H1 (cell line): Measurements from ENCODE around the gene ASPRV1. TPM values are rescaled to one million over a fixed set of nuclear protein-coding genes. Genes with fewer than 3 reads are reported as not detected.

ENCODE experiments used
- CTCF ChIA-PET: fragments of 300-600 bp; sonication (Branson Sonifier 250); formaldehyde crosslinking; loops from one replicate; lab custom pipeline; 2021; ENCODE audit not compliant: partially characterized antibody; lab: Charles Lee
- POLR2A ChIA-PET: fragments of 300-600 bp; sonication (Branson Sonifier 250); formaldehyde crosslinking; loops from one replicate; lab custom pipeline; 2021; ENCODE audit warnings: inconsistent platforms; ENCODE audit not compliant: partially characterized antibody; lab: Charles Lee
- DNase-seq, 2 experiments: peaks; one replicate each; pipeline versions ENCODE4 v3.0.0 to v3.0.0-alpha.2; 2010 to 2022; ENCODE audit warnings: low spot score in 2 of 2, low read depth in 1 of 2, mixed read lengths in 1 of 2
- FAIRE-seq: peaks from 2 replicates; lab custom pipeline; 2011; peaks lifted over from hg19 to GRCh38; lab: Jason Lieb, UNC
- H2AFZ ChIP-seq: 2 replicates; pipeline ENCODE4 v1.8.1; 2012; ENCODE audit warnings: low read length, inconsistent platforms
- H2AK5ac ChIP-seq: 2 replicates; pipeline ENCODE4 v1.6.1; 2013; ENCODE audit warnings: low read depth, low read length
- H2BK120ac ChIP-seq: replicated peaks from 2 replicates; pipeline ENCODE3; 2013; ENCODE audit warnings: low read depth, low read length, inconsistent platforms
- H2BK12ac ChIP-seq: 2 replicates; pipeline ENCODE4 v1.6.1; 2013; ENCODE audit warnings: low read depth, low read length
- H2BK15ac ChIP-seq: 2 replicates; pipeline ENCODE4 v1.6.1; 2013; ENCODE audit warnings: low read length
- H2BK20ac ChIP-seq: 2 replicates; pipeline ENCODE4 v1.6.1; 2013; ENCODE audit warnings: low read length
- H2BK5ac ChIP-seq: 2 replicates; pipeline ENCODE4 v1.6.1; 2013; ENCODE audit warnings: low read depth, low read length
- H3K14ac ChIP-seq: 2 replicates; pipeline ENCODE4 v1.6.1; 2013; ENCODE audit warnings: inconsistent platforms; ENCODE audit not compliant: insufficient read length
- H3K18ac ChIP-seq: 2 replicates; pipeline ENCODE4 v1.6.1; 2013; ENCODE audit warnings: low read length; ENCODE audit errors: extremely low read depth
- H3K23ac ChIP-seq: 2 replicates; pipeline ENCODE4 v1.6.1; 2013; ENCODE audit warnings: inconsistent platforms; ENCODE audit not compliant: insufficient read length
- H3K23me2 ChIP-seq: 2 replicates; pipeline ENCODE4 v1.6.1; 2013; ENCODE audit warnings: low read depth, low read length
- H3K27ac ChIP-seq: 2 replicates; pipeline ENCODE4 v1.6.1; 2011; ENCODE audit warnings: low read depth, low read length, inconsistent platforms
- H3K27me3 ChIP-seq, 4 experiments: replicated peaks in 1 of 4; 1 replicate in 1 of 4; 2 replicates in 3 of 4; pipeline versions ENCODE4 v1.6.1 to v1.8.1; 2011 to 2013; ENCODE audit warnings: low read length in 3 of 4, mild to moderate bottlenecking in 3 of 4, inconsistent platforms in 2 of 4, mixed read lengths in 2 of 4, moderate library complexity in 1 of 4; ENCODE audit not compliant: control insufficient read depth in 3 of 4, insufficient read depth in 3 of 4; ENCODE audit errors: extremely low read depth in 1 of 4
- H3K36me3 ChIP-seq, 4 experiments: 2 replicates each; pipeline versions ENCODE4 v1.6.1 to v1.8.1; 2011 to 2013; ENCODE audit warnings: mild to moderate bottlenecking in 4 of 4, low read length in 3 of 4, moderate library complexity in 2 of 4, control low read depth in 1 of 4, inconsistent platforms in 1 of 4; ENCODE audit not compliant: insufficient read depth in 4 of 4, control insufficient read depth in 2 of 4
- H3K4ac ChIP-seq: replicated peaks from 2 replicates; pipeline ENCODE3; 2013; ENCODE audit warnings: low read length, low read depth, mixed read lengths, inconsistent platforms; ENCODE audit not compliant: insufficient read length
- H3K4me1 ChIP-seq, 4 experiments: replicated peaks in 1 of 4; 1 replicate in 1 of 4; 2 replicates in 3 of 4; pipeline versions ENCODE4 v1.6.1 to v1.8.1; 2011 to 2013; ENCODE audit warnings: low read length in 3 of 4, inconsistent platforms in 2 of 4, mixed read lengths in 1 of 4; ENCODE audit not compliant: insufficient read depth in 4 of 4, control insufficient read depth in 3 of 4
- H3K4me2 ChIP-seq, 2 experiments: 2 replicates each; pipeline versions ENCODE4 v1.6.1 to v1.8.1; 2011 to 2013; ENCODE audit warnings: low read depth in 2 of 2, low read length in 2 of 2, control low read depth in 1 of 2, inconsistent platforms in 1 of 2, mild to moderate bottlenecking in 1 of 2; ENCODE audit not compliant: insufficient read depth in 1 of 2
- H3K4me3 ChIP-seq, 4 experiments: fragments of 200-600, 300-600 bp in 1 of 4; sonication (generic), shearing (Covaris generic), sonication (Bioruptor Twin) in 1 of 4; 2 replicates each; pipeline versions ENCODE4 v1.5.1 to v1.8.1; 2011 to 2016; ENCODE audit warnings: low read length in 4 of 4, low read depth in 3 of 4, control low read depth in 2 of 4, inconsistent platforms in 2 of 4, mild to moderate bottlenecking in 2 of 4, mixed read lengths in 1 of 4, moderate library complexity in 1 of 4; ENCODE audit not compliant: insufficient read depth in 2 of 4; ENCODE audit errors: extremely low read depth in 1 of 4
- H3K56ac ChIP-seq: replicated peaks from 2 replicates; pipeline ENCODE3; 2013; ENCODE audit warnings: low read depth, mild to moderate bottlenecking, mixed read lengths, low read length, inconsistent platforms; ENCODE audit not compliant: insufficient read length
- H3K79me1 ChIP-seq: 2 replicates; pipeline ENCODE4 v1.6.1; 2013; ENCODE audit warnings: low read depth, low read length, control low read depth
- H3K79me2 ChIP-seq, 2 experiments: 2 replicates each; pipeline versions ENCODE4 v1.6.1 to v1.8.1; 2012 to 2013; ENCODE audit warnings: low read length in 2 of 2, mild to moderate bottlenecking in 2 of 2, inconsistent platforms in 1 of 2; ENCODE audit not compliant: insufficient read depth in 2 of 2, control insufficient read depth in 1 of 2
- H3K9ac ChIP-seq, 4 experiments: replicated peaks in 1 of 4; 1 replicate in 1 of 4; 2 replicates in 3 of 4; pipeline versions ENCODE4 v1.6.1 to v1.8.1; 2011 to 2013; ENCODE audit warnings: low read depth in 3 of 4, low read length in 3 of 4, control low read depth in 2 of 4, mild to moderate bottlenecking in 2 of 4, moderate library complexity in 2 of 4, inconsistent platforms in 1 of 4; ENCODE audit errors: extremely low read depth in 1 of 4
- H3K9me3 ChIP-seq, 2 experiments: 2 replicates each; pipeline versions ENCODE4 v1.6.1 to v1.8.1; 2012 to 2013; ENCODE audit warnings: mild to moderate bottlenecking in 2 of 2, moderate library complexity in 2 of 2, control low read depth in 1 of 2, inconsistent platforms in 1 of 2, low read depth in 1 of 2, low read length in 1 of 2, mixed read lengths in 1 of 2; ENCODE audit not compliant: insufficient read depth in 2 of 2
- H4K20me1 ChIP-seq, 2 experiments: replicated peaks in 1 of 2; 2 replicates each; pipeline versions ENCODE3 to v1.8.1; 2011 to 2013; ENCODE audit warnings: inconsistent platforms in 2 of 2, low read length in 2 of 2, mild to moderate bottlenecking in 1 of 2; ENCODE audit not compliant: insufficient read depth in 2 of 2, control insufficient read depth in 1 of 2
- H4K5ac ChIP-seq: 2 replicates; pipeline ENCODE4 v1.6.1; 2013; ENCODE audit warnings: low read length, low read depth, mixed read lengths, inconsistent platforms; ENCODE audit not compliant: insufficient read length
- H4K8ac ChIP-seq: 2 replicates; pipeline ENCODE4 v1.8.0; 2013; ENCODE audit warnings: mild to moderate bottlenecking, moderate library complexity, low read length, inconsistent platforms; ENCODE audit not compliant: insufficient read depth; ENCODE audit errors: extremely low read depth
- H4K91ac ChIP-seq: replicated peaks from 2 replicates; pipeline ENCODE3; 2013; ENCODE audit warnings: low read length, mixed read lengths, inconsistent platforms; ENCODE audit not compliant: insufficient read length
- ASH2L ChIP-seq: fragments of 200-600, 300-600 bp; sonication (generic); IDR thresholded peaks from one replicate; pipeline ENCODE4 v1.7.1; 2017; ENCODE audit warnings: low read length
- BACH1 ChIP-seq: IDR thresholded peaks from 2 replicates; pipeline ENCODE4 v1.6.1; 2012; ENCODE audit warnings: low read length, improper control_type of control experiment
- CEBPB ChIP-seq: IDR thresholded peaks from 2 replicates; pipeline ENCODE4 v1.6.1; 2012; ENCODE audit warnings: low read depth, low read length
- E2F6 ChIP-seq: IDR thresholded peaks from 2 replicates; pipeline ENCODE4 v1.6.1; 2012; ENCODE audit warnings: inconsistent platforms
- KDM4A ChIP-seq: IDR thresholded peaks from one replicate; pipeline ENCODE4 v1.7.1; 2012; ENCODE audit warnings: low read depth, mild to moderate bottlenecking, moderate library complexity, low read length, inconsistent platforms; ENCODE audit not compliant: severe bottlenecking
- NANOG ChIP-seq: IDR thresholded peaks from 2 replicates; pipeline ENCODE4 v1.6.1; 2011; ENCODE audit warnings: low read length, low read depth, mild to moderate bottlenecking, inconsistent platforms; ENCODE audit not compliant: insufficient read depth, poor library complexity, severe bottlenecking
- NRF1 ChIP-seq: IDR thresholded peaks from 2 replicates; pipeline ENCODE4 v1.6.1; 2011; ENCODE audit warnings: mild to moderate bottlenecking, low read depth, low read length, improper control_type of control experiment
- PHF8 ChIP-seq: fragments of 200-600 bp; sonication (generic); conservative IDR thresholded peaks from 2 replicates; pipeline ENCODE4 v1.7.1; 2012; ENCODE audit warnings: low read depth, mild to moderate bottlenecking, inconsistent platforms, low read length, moderate library complexity
- POLR2A ChIP-seq, 2 experiments: IDR thresholded peaks; 1 replicate in 1 of 2; 2 replicates in 1 of 2; pipeline ENCODE4 v1.6.1; 2011; ENCODE audit warnings: low read depth in 2 of 2, low read length in 2 of 2, mild to moderate bottlenecking in 2 of 2; ENCODE audit errors: control extremely low read depth in 1 of 2
- POLR2AphosphoS5 ChIP-seq: IDR thresholded peaks from 2 replicates; pipeline ENCODE4 v1.6.1; 2011; ENCODE audit warnings: low read depth, low read length
- SRF ChIP-seq: IDR thresholded peaks from 2 replicates; pipeline ENCODE4 v1.6.1; 2011; ENCODE audit warnings: mild to moderate bottlenecking, low read depth, low read length, moderate library complexity
- WGBS, 2 experiments: shearing (Covaris generic) in 1 of 2; methylation state at CpG; one replicate each; pipeline versions ENCODE4 v1.1.6 to v1.1.7; 2013 to 2015; ENCODE audit warnings: low lambda C conversion rate in 2 of 2, mixed read lengths in 2 of 2, inconsistent platforms in 1 of 2, low coverage in 1 of 2, missing lambda C conversion rate in 1 of 2; ENCODE audit not compliant: insufficient replicate concordance in 2 of 2, insufficient coverage in 1 of 2, insufficient read length in 1 of 2; ENCODE audit errors: extremely low coverage in 1 of 2, missing lambda C conversion rate in 1 of 2; 5-methylcytosine and 5-hydroxymethylcytosine counted together
- polyA plus RNA-seq, 7 experiments: library from polyadenylated mRNA; depleted of rRNA in 3 of 7; stranded (reverse) in 5 of 7; unstranded in 2 of 7; fragments of >200 nt in 5 of 7; fragments of 200-250 nt in 2 of 7; gene quantifications; 1 replicate in 5 of 7; 2 replicates in 1 of 7; 4 replicates in 1 of 7; pipeline versions ENCODE4 v1.2.1 to v1.2.3, GENCODE V29; 2011 to 2013; ENCODE audit warnings: missing spikeins in 2 of 7, mixed read lengths in 2 of 7
- total RNA-seq: library from RNA; stranded (reverse); fragmentation: NEBNext Ultra II Directional; extraction: Animal tissue kit (Norgen Biotek cat#: 25700); gene quantifications from 2 replicates; pipeline ENCODE4 v1.2.1, GENCODE V29; 2021
- TF ChIP-seq, protein P1 (sequence below): IDR thresholded peaks from 2 replicates; pipeline ENCODE4 v1.6.1; 2011; ENCODE audit warnings: low read length, improper control_type of control experiment
- TF ChIP-seq, protein P2 (sequence below): IDR thresholded peaks from 2 replicates; pipeline ENCODE4 v1.6.1; 2011; ENCODE audit warnings: low read depth, mild to moderate bottlenecking, low read length; ENCODE audit not compliant: insufficient read depth

ASPRV1 gene
- total and polyA plus RNA-seq, 2 of the 8 experiments (the other 6 are each of a cell fraction or from before 2014, with no cell fraction given), result 0.59 to 0.95 TPM

- Histone ChIP-seq H3K4me1 (no peaks in the 10 kb centered on the region), H3K36me3 (peaks cover 0 to 3% (median 0%) of the 10 kb centered on the region in 4 experiments; a peak in 2 of 8 replicates), H2AFZ (no peak overlapping the region), H3K27me3 (no peaks in the 10 kb centered on the region), H3K79me2 (no peaks in the 10 kb centered on the region), H3K4me2 (no peak overlapping the region), H2BK15ac (no peak overlapping the region), H3K14ac (no peak overlapping the region), H3K9ac (no peak overlapping the region), H2BK20ac (no peak overlapping the region), H3K23ac (no peak overlapping the region), H2BK12ac (no peak overlapping the region), H3K79me1 (no peaks in the 10 kb centered on the region), H2BK5ac (no peak overlapping the region), H4K5ac (no peak overlapping the region), H2BK120ac (no peak overlapping the region), H3K4me3 (no peak overlapping the region), H3K9me3 (no peaks in the 10 kb centered on the region), H3K4ac (no peak overlapping the region), H4K20me1 (peaks cover 0 to 2% of the 10 kb centered on the region in 2 experiments), H4K91ac (no peak overlapping the region), H3K23me2 (peaks cover 4% of the 10 kb centered on the region; the same call in 1 of the 2 replicates), H4K8ac (no peak overlapping the region), H3K27ac (no peak overlapping the region), H3K18ac (no peak overlapping the region), H2AK5ac (no peak overlapping the region), H3K56ac (no peak overlapping the region)
- ChIA-PET CTCF (no interaction called here), POLR2A (interaction anchor here (0.7 to 11.6 kb wide), 2 partner anchors 167 to 263 kb away, joined by 3 to 180 read pairs; partner anchors contain the start of gene PCBP1)
- FAIRE-seq (no peak), DNase-seq (no peak)
- 92% methylated on average over 3 of the region's 3 CpGs; no CpG with 5 or more reads in 1 of the 2 experiments for whole genome bisulfite sequencing, 2 experiments
- TF ChIP-seq CEBPB (no peak), ASH2L (no peak), KDM4A (no peak), E2F6 (no peak), PHF8 (no peak), NRF1 (no peak), POLR2AphosphoS5 (no peak), NANOG (no peak), POLR2A (IDR thresholded peaks at IDR 0.05; ENCODE audit: control extremely low read depth in 1 of 2, low read depth in 2 of 2, low read length in 2 of 2) (no peak), BACH1 (no peak), SRF (no peak)
- TF ChIP-seq, protein P1, sequence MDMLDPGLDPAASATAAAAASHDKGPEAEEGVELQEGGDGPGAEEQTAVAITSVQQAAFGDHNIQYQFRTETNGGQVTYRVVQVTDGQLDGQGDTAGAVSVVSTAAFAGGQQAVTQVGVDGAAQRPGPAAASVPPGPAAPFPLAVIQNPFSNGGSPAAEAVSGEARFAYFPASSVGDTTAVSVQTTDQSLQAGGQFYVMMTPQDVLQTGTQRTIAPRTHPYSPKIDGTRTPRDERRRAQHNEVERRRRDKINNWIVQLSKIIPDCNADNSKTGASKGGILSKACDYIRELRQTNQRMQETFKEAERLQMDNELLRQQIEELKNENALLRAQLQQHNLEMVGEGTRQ, result no peak
- TF ChIP-seq, protein P2, sequence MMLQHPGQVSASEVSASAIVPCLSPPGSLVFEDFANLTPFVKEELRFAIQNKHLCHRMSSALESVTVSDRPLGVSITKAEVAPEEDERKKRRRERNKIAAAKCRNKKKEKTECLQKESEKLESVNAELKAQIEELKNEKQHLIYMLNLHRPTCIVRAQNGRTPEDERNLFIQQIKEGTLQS, result no peak
Observed at GRCh38 chr2:69918401-69918800, 43.0 kb downstream of the ASPRV1 start.
